Activated CD8-positive, alpha-beta memory T cell treated with anti-CD3 and anti-CD28 coated beads, Interleukin-2, amount 10 ng/mL, durations not matched to agents 7 days and 5 days (primary cell): ENCODE measurements around the gene RSKR. TPM values are rescaled to one million over a fixed set of nuclear protein-coding genes. Genes with fewer than 3 reads are reported as not detected.
"Not testable (repeated sequence)": the region's sequence is repeated elsewhere in the genome, so short reads cannot be mapped to it uniquely, and the experiment has no call there.

ENCODE experiments used
- ATAC-seq: fragments of 150-1000 bp; cut with Tn5 transposase; one replicate; pipeline ENCODE4 v1.10.0; 2021; ENCODE audit warnings: moderate library complexity
- CTCF ChIA-PET: fragments of 350-600 bp; sonication (Branson Sonifier 250); formaldehyde crosslinking; loops from one replicate; lab custom pipeline; 2021; ENCODE audit warnings: antibody characterized with exemption; lab: Charles Lee
- DNase-seq: peaks from one replicate; pipeline ENCODE4 v3.0.0-alpha.2; 2020
- H3K27ac Mint-ChIP-seq: one replicate; pipeline ENCODE4 v1.8.0; 2021; ENCODE audit warnings: mild to moderate bottlenecking, mixed read lengths
- H3K27me3 Mint-ChIP-seq: one replicate; pipeline ENCODE4 v1.8.0; 2021; ENCODE audit warnings: mixed read lengths
- H3K36me3 Mint-ChIP-seq: one replicate; pipeline ENCODE4 v1.8.0; 2021; ENCODE audit warnings: mild to moderate bottlenecking, mixed read lengths
- H3K4me1 Mint-ChIP-seq: one replicate; pipeline ENCODE4 v1.8.0; 2021; ENCODE audit warnings: mixed read lengths
- H3K4me3 Mint-ChIP-seq: one replicate; pipeline ENCODE4 v1.8.0; 2021; ENCODE audit warnings: mild to moderate bottlenecking, moderate library complexity, mixed read lengths
- H3K9me3 Mint-ChIP-seq: one replicate; pipeline ENCODE4 v1.8.0; 2022; ENCODE audit warnings: low read depth, mixed read lengths
- total RNA-seq, 2 experiments: library from RNA; stranded (reverse); gene quantifications; one replicate each; pipeline ENCODE4 v1.2.3, GENCODE V29; 2021

RSKR gene
- total RNA-seq, 2 experiments from 2014 or later: 25.4 to 28.2 TPM

GRCh38 chr17:28615260-28615940, 1.4 kb upstream of the RSKR start:
- Mint-ChIP-seq H3K27me3 (no peaks in the 10 kb centered on the region), H3K36me3 (peaks cover 46% of the 10 kb centered on the region), H3K4me3 (no peak overlapping the region), H3K27ac (no peak overlapping the region), H3K9me3 (no peaks in the 10 kb centered on the region), H3K4me1 (no peaks in the 10 kb centered on the region)
- ATAC-seq (no peak), DNase-seq (no peak)
- CTCF ChIA-PET: interaction anchor here (0.6 to 1.9 kb wide), 2 partner anchors 46 to 65 kb away, joined by 4 read pairs; no protein-coding TSS in a partner anchor

GRCh38 chr17:28612936-28613872, 781 bp downstream of the RSKR start:
- H3K27ac Mint-ChIP-seq: peak overlapping the region; percentile 47
- peak; percentile 50 for DNase-seq

GRCh38 chr17:28612531-28612930, 1.5 kb downstream of the RSKR start:
- CTCF ChIA-PET: interaction anchor here (0.8 to 2.2 kb wide), 15 partner anchors 10 to 118 kb away, joined by 3 to 14 read pairs (median 5); no protein-coding TSS in a partner anchor
- Mint-ChIP-seq H3K27me3 (no peaks in the 10 kb centered on the region), H3K36me3 (peaks cover 33% of the 10 kb centered on the region), H3K4me1 (no peaks in the 10 kb centered on the region), H3K4me3 (no peak overlapping the region), H3K9me3 (no peaks in the 10 kb centered on the region), H3K27ac (no peak overlapping the region)
- ATAC-seq (no peak), DNase-seq (no peak)

More at GRCh38 chr17:28612936-28613872, 781 bp downstream of the RSKR start:
- Mint-ChIP-seq H3K4me3 (no peak overlapping the region), H3K36me3 (peaks cover 35% of the 10 kb centered on the region), H3K9me3 (no peaks in the 10 kb centered on the region), H3K4me1 (no peaks in the 10 kb centered on the region), H3K27me3 (no peaks in the 10 kb centered on the region)
- peak; percentile 63 for ATAC-seq
- CTCF ChIA-PET: interaction anchor here (0.8 to 2.2 kb wide), 17 partner anchors 10 to 118 kb away, joined by 3 to 14 read pairs (median 5); partner anchors contain the start of gene ALDOC

- no peak overlapping the region for H3K27ac Mint-ChIP-seq
- no peaks in the 10 kb centered on the region for H3K4me1 Mint-ChIP-seq
These were observed 3.6 kb downstream of the RSKR start for GRCh38 chr17:28610376-28610775.

GRCh38 chr17:28604031-28604430, 10.0 kb downstream of the RSKR start:
- not testable (repeated sequence) for ATAC-seq, H3K36me3 Mint-ChIP-seq

More at GRCh38 chr17:28610376-28610775, 3.6 kb downstream of the RSKR start:
- no peaks in the 10 kb centered on the region for H3K9me3 Mint-ChIP-seq
- no peaks in the 10 kb centered on the region for H3K27me3 Mint-ChIP-seq
- peaks cover 19% of the 10 kb centered on the region for H3K36me3 Mint-ChIP-seq
- H3K4me3 Mint-ChIP-seq: no peak overlapping the region
- CTCF ChIA-PET: interaction anchor here (1.0 to 4.3 kb wide), 3 partner anchors 9 to 34 kb away, joined by 3 to 10 read pairs (median 3); no protein-coding TSS in a partner anchor
- DNase-seq (no peak), ATAC-seq (no peak)

GRCh38 chr17:28599311-28600184, 14.4 kb downstream of the RSKR start:
- DNase-seq (peak; percentile 73), ATAC-seq (peak; percentile 61)
- Mint-ChIP-seq H3K4me3 (peak overlapping the region; percentile 92), H3K27me3 (no peaks in the 10 kb centered on the region), H3K27ac (peak overlapping the region; percentile 99), H3K36me3 (peaks cover 10% of the 10 kb centered on the region), H3K4me1 (peaks cover 20% of the 10 kb centered on the region), H3K9me3 (no peaks in the 10 kb centered on the region)
- CTCF ChIA-PET: interaction anchor here (0.9 to 1.7 kb wide), 7 partner anchors 11 to 120 kb away, joined by 3 to 8 read pairs (median 3); partner anchors contain the start of gene RPL23A

More at GRCh38 chr17:28604031-28604430, 10.0 kb downstream of the RSKR start:
- H3K27ac Mint-ChIP-seq, H3K4me3 Mint-ChIP-seq, DNase-seq, H3K4me1 Mint-ChIP-seq, CTCF ChIA-PET, H3K27me3 Mint-ChIP-seq, H3K9me3 Mint-ChIP-seq: not testable (repeated sequence)

- CTCF ChIA-PET: interaction anchor here (0.9 to 1.5 kb wide), 9 partner anchors 14 to 63 kb away, joined by 3 to 8 read pairs (median 4); partner anchors contain the start of genes ALDOC, BLTP2, SDF2 and SUPT6H
These were observed 15.1 kb downstream of the RSKR start, which contains the start of gene SPAG5 for GRCh38 chr17:28598799-28599310. SPAG5 (minus strand) TSS chr17:28599025; CDS start chr17:28598946, 79 bp downstream.

GRCh38 chr17:28598389-28598788, 15.6 kb downstream of the RSKR start:
- H3K9me3 Mint-ChIP-seq: no peaks in the 10 kb centered on the region
- H3K4me3 Mint-ChIP-seq: peak overlapping the region; percentile 92
- CTCF ChIA-PET: interaction anchor here (0.7 to 1.5 kb wide), 9 partner anchors 14 to 63 kb away, joined by 3 to 5 read pairs (median 4); partner anchors contain the start of genes ALDOC, BLTP2, SDF2 and SUPT6H
- ATAC-seq: no peak
- DNase-seq: no peak
- H3K4me1 Mint-ChIP-seq: peaks cover 21% of the 10 kb centered on the region
- peaks cover 13% of the 10 kb centered on the region for H3K36me3 Mint-ChIP-seq
- H3K27ac Mint-ChIP-seq: peak overlapping the region; percentile 99
- H3K27me3 Mint-ChIP-seq: no peaks in the 10 kb centered on the region

More at GRCh38 chr17:28598799-28599310, 15.1 kb downstream of the RSKR start, which contains the start of gene SPAG5:
- Mint-ChIP-seq H3K9me3 (no peaks in the 10 kb centered on the region), H3K27ac (peak within 1 kb of the TSS; percentile 99), H3K27me3 (no peaks in the 10 kb centered on the region), H3K4me1 (peaks cover 20% of the 10 kb centered on the region), H3K36me3 (peaks cover 12% of the 10 kb centered on the region), H3K4me3 (peak within 1 kb of the TSS; percentile 92)
- ATAC-seq (peak; percentile 93), DNase-seq (peak; percentile 96)

- H3K4me3 Mint-ChIP-seq: peak overlapping the region; percentile 92
- CTCF ChIA-PET: interaction anchor here (0.7 to 1.5 kb wide), 8 partner anchors 15 to 64 kb away, joined by 3 to 5 read pairs (median 4); partner anchors contain the start of genes ALDOC, BLTP2, SDF2 and SUPT6H
- peak overlapping the region; percentile 99 for H3K27ac Mint-ChIP-seq
- H3K4me1 Mint-ChIP-seq: peaks cover 25% of the 10 kb centered on the region
- ATAC-seq (no peak), DNase-seq (no peak)
- H3K9me3 Mint-ChIP-seq: no peaks in the 10 kb centered on the region
- H3K36me3 Mint-ChIP-seq: peaks cover 19% of the 10 kb centered on the region
- H3K27me3 Mint-ChIP-seq: no peaks in the 10 kb centered on the region
These were observed 16.2 kb downstream of the RSKR start for GRCh38 chr17:28597606-28598383.

- no peaks in the 10 kb centered on the region for H3K27me3 Mint-ChIP-seq
- H3K4me1 Mint-ChIP-seq: peaks cover 13% of the 10 kb centered on the region
- no peaks in the 10 kb centered on the region for H3K9me3 Mint-ChIP-seq
- ATAC-seq: no peak
- peaks cover 45% of the 10 kb centered on the region for H3K36me3 Mint-ChIP-seq
- CTCF ChIA-PET: interaction anchor here (1.2 kb wide), 1 partner anchor 310 kb away, joined by 3 read pairs; the partner anchor contains the start of gene DHRS13
- peak overlapping the region; percentile 9 for H3K27ac Mint-ChIP-seq
- no peak for DNase-seq
- H3K4me3 Mint-ChIP-seq: no peak overlapping the region
These were observed 21.7 kb downstream of the RSKR start for GRCh38 chr17:28592260-28592659.

GRCh38 chr17:28585851-28586250, 28.1 kb downstream of the RSKR start:
- H3K9me3 Mint-ChIP-seq: no peaks in the 10 kb centered on the region
- peaks cover 3% of the 10 kb centered on the region for H3K4me1 Mint-ChIP-seq
- ATAC-seq (no peak), DNase-seq (no peak)
- no peak overlapping the region for H3K27ac Mint-ChIP-seq
- H3K27me3 Mint-ChIP-seq: no peaks in the 10 kb centered on the region
- peaks cover 36% of the 10 kb centered on the region for H3K36me3 Mint-ChIP-seq
- CTCF ChIA-PET: no interaction called here
- no peak overlapping the region for H3K4me3 Mint-ChIP-seq
